ENCODE data around the gene CADM1. TPM values are rescaled to one million over a fixed set of nuclear protein-coding genes. Genes with fewer than 3 reads are reported as not detected.

Gene CADM1
- total RNA-seq, 2 donors from 2014 or later = 0.61 to 1.3 TPM

- no peaks in the 10 kb centered on the region for H3K36me3 Mint-ChIP-seq (ENCODE audit: low read depth)
- H3K4me3 Mint-ChIP-seq = no peak overlapping the region
- ATAC-seq (replicated peaks) = no peak
- no peaks in the 10 kb centered on the region for H3K4me1 Mint-ChIP-seq
- H3K27ac Mint-ChIP-seq = no peak overlapping the region
- no peaks in the 10 kb centered on the region for H3K9me3 Mint-ChIP-seq
- H3K27me3 Mint-ChIP-seq = peaks cover 19% of the 10 kb centered on the region
Measured at GRCh38 chr11:115215694-115216617, 288.3 kb downstream of the CADM1 start.

- no peak overlapping the region for H3K4me3 Mint-ChIP-seq
- no peak for ATAC-seq (replicated peaks)
- H3K27me3 Mint-ChIP-seq = peaks cover 19% of the 10 kb centered on the region
- no peaks in the 10 kb centered on the region for H3K9me3 Mint-ChIP-seq
- H3K4me1 Mint-ChIP-seq = no peaks in the 10 kb centered on the region
- H3K36me3 Mint-ChIP-seq (ENCODE audit: low read depth) = no peaks in the 10 kb centered on the region
- no peak overlapping the region for H3K27ac Mint-ChIP-seq
Measured at GRCh38 chr11:115214644-115215234, 289.5 kb downstream of the CADM1 start.

GRCh38 chr11:115213007-115213406 lies 291.2 kb downstream of the CADM1 start:
- no peak overlapping the region for H3K27ac Mint-ChIP-seq
- H3K4me3 Mint-ChIP-seq = no peak overlapping the region
- H3K27me3 Mint-ChIP-seq = peaks cover 14% of the 10 kb centered on the region
- H3K9me3 Mint-ChIP-seq = no peaks in the 10 kb centered on the region
- no peaks in the 10 kb centered on the region for H3K36me3 Mint-ChIP-seq (ENCODE audit: low read depth)
- no peaks in the 10 kb centered on the region for H3K4me1 Mint-ChIP-seq
- no peak for ATAC-seq (replicated peaks)

GRCh38 chr11:115208808-115209259 lies 295.4 kb downstream of the CADM1 start:
- H3K4me3 Mint-ChIP-seq = no peak overlapping the region
- H3K4me1 Mint-ChIP-seq = no peaks in the 10 kb centered on the region
- no peak overlapping the region for H3K27ac Mint-ChIP-seq
- peaks cover 3% of the 10 kb centered on the region for H3K27me3 Mint-ChIP-seq
- H3K36me3 Mint-ChIP-seq (ENCODE audit: low read depth) = no peaks in the 10 kb centered on the region
- H3K9me3 Mint-ChIP-seq = no peaks in the 10 kb centered on the region
- peak; percentile 34 for ATAC-seq (replicated peaks)

- no peaks in the 10 kb centered on the region for H3K4me1 Mint-ChIP-seq
- no peak overlapping the region for H3K4me3 Mint-ChIP-seq
- H3K36me3 Mint-ChIP-seq (ENCODE audit: low read depth) = no peaks in the 10 kb centered on the region
- no peak overlapping the region for H3K27ac Mint-ChIP-seq
- H3K9me3 Mint-ChIP-seq = no peaks in the 10 kb centered on the region
- peaks cover 3% of the 10 kb centered on the region for H3K27me3 Mint-ChIP-seq
- no peak for ATAC-seq (replicated peaks)
Measured at GRCh38 chr11:115207916-115208315, 296.3 kb downstream of the CADM1 start.

- Mint-ChIP-seq H3K4me1 (no peaks in the 10 kb centered on the region), H3K4me3 (no peak overlapping the region), H3K9me3 (no peaks in the 10 kb centered on the region), H3K27me3 (no peaks in the 10 kb centered on the region), H3K27ac (no peak overlapping the region), H3K36me3 (ENCODE audit: low read depth) (no peaks in the 10 kb centered on the region)
- no peak for ATAC-seq (replicated peaks)
Measured at GRCh38 chr11:115207166-115207591, 297.0 kb downstream of the CADM1 start.

GRCh38 chr11:115206365-115207022 lies 297.7 kb downstream of the CADM1 start:
- Mint-ChIP-seq H3K36me3 (ENCODE audit: low read depth) (no peaks in the 10 kb centered on the region), H3K27ac (no peak overlapping the region), H3K9me3 (no peaks in the 10 kb centered on the region), H3K4me3 (no peak overlapping the region), H3K4me1 (no peaks in the 10 kb centered on the region), H3K27me3 (no peaks in the 10 kb centered on the region)
- ATAC-seq (replicated peaks) = no peak

GRCh38 chr11:115202900-115203552 lies 301.2 kb downstream of the CADM1 start:
- no peak overlapping the region for H3K27ac Mint-ChIP-seq
- no peaks in the 10 kb centered on the region for H3K36me3 Mint-ChIP-seq (ENCODE audit: low read depth)
- ATAC-seq (replicated peaks) = no peak
- H3K9me3 Mint-ChIP-seq = no peaks in the 10 kb centered on the region
- no peak overlapping the region for H3K4me3 Mint-ChIP-seq
- no peaks in the 10 kb centered on the region for H3K27me3 Mint-ChIP-seq
- H3K4me1 Mint-ChIP-seq = no peaks in the 10 kb centered on the region

GRCh38 chr11:115202074-115202473 lies 302.1 kb downstream of the CADM1 start:
- H3K4me1 Mint-ChIP-seq = no peaks in the 10 kb centered on the region
- H3K27me3 Mint-ChIP-seq = no peaks in the 10 kb centered on the region
- no peak for ATAC-seq (replicated peaks)
- H3K9me3 Mint-ChIP-seq = no peaks in the 10 kb centered on the region
- H3K36me3 Mint-ChIP-seq (ENCODE audit: low read depth) = no peaks in the 10 kb centered on the region
- H3K4me3 Mint-ChIP-seq = no peak overlapping the region
- H3K27ac Mint-ChIP-seq = no peak overlapping the region

- peak; percentile 54 for ATAC-seq (replicated peaks)
- no peak overlapping the region for H3K27ac Mint-ChIP-seq
- no peaks in the 10 kb centered on the region for H3K9me3 Mint-ChIP-seq
- no peak overlapping the region for H3K4me3 Mint-ChIP-seq
- no peaks in the 10 kb centered on the region for H3K36me3 Mint-ChIP-seq (ENCODE audit: low read depth)
- no peaks in the 10 kb centered on the region for H3K27me3 Mint-ChIP-seq
- no peaks in the 10 kb centered on the region for H3K4me1 Mint-ChIP-seq
Measured at GRCh38 chr11:115201111-115201792, 303.0 kb downstream of the CADM1 start.

- H3K27ac Mint-ChIP-seq = no peak overlapping the region
- no peak overlapping the region for H3K4me3 Mint-ChIP-seq
- ATAC-seq (replicated peaks) = no peak
- no peaks in the 10 kb centered on the region for H3K9me3 Mint-ChIP-seq
- no peaks in the 10 kb centered on the region for H3K36me3 Mint-ChIP-seq (ENCODE audit: low read depth)
- peaks cover 1% of the 10 kb centered on the region for H3K4me1 Mint-ChIP-seq
- peaks cover 3% of the 10 kb centered on the region for H3K27me3 Mint-ChIP-seq
Measured at GRCh38 chr11:115199481-115200069, 304.6 kb downstream of the CADM1 start.

GRCh38 chr11:115198321-115198741 lies 305.9 kb downstream of the CADM1 start:
- H3K36me3 Mint-ChIP-seq (ENCODE audit: low read depth) = no peaks in the 10 kb centered on the region
- no peak overlapping the region for H3K4me3 Mint-ChIP-seq
- peaks cover 6% of the 10 kb centered on the region for H3K27me3 Mint-ChIP-seq
- no peak for ATAC-seq (replicated peaks)
- H3K27ac Mint-ChIP-seq = no peak overlapping the region
- no peaks in the 10 kb centered on the region for H3K9me3 Mint-ChIP-seq
- H3K4me1 Mint-ChIP-seq = peaks cover 11% of the 10 kb centered on the region

GRCh38 chr11:115197433-115197832 lies 306.8 kb downstream of the CADM1 start:
- Mint-ChIP-seq H3K4me1 (peaks cover 11% of the 10 kb centered on the region), H3K27me3 (peaks cover 6% of the 10 kb centered on the region), H3K36me3 (ENCODE audit: low read depth) (no peaks in the 10 kb centered on the region), H3K4me3 (no peak overlapping the region), H3K27ac (no peak overlapping the region), H3K9me3 (no peaks in the 10 kb centered on the region)
- no peak for ATAC-seq (replicated peaks)
